Stimulated activated CD4-positive, alpha-beta T cell treated with anti-CD3 and anti-CD28 coated beads, Interleukin-2, amount 100 ng/mL, for 48 hours (primary cell): ENCODE measurements around the gene SPTB.

Experiments
- DNase-seq, 2 donors: peaks; one replicate each; pipeline ENCODE4 v3.0.0-alpha.2; 2020

The SPTB gene

GRCh38 chr14:64784006-64784405 is 95.7 kb downstream of the SPTB start:
- DNase-seq, result no peak

- no peak for DNase-seq
Observed at GRCh38 chr14:64782196-64782595, 97.5 kb downstream of the SPTB start.

- no peak for DNase-seq
Observed at GRCh38 chr14:64779472-64779871, 100.2 kb downstream of the SPTB start.

GRCh38 chr14:64778104-64778754 is 101.5 kb downstream of the SPTB start:
- no peak for DNase-seq

GRCh38 chr14:64777461-64777860 is 102.2 kb downstream of the SPTB start:
- DNase-seq, result no peak

- no peak for DNase-seq
Observed at GRCh38 chr14:64775081-64775777, 104.5 kb downstream of the SPTB start.

GRCh38 chr14:64774272-64774671 is 105.4 kb downstream of the SPTB start:
- DNase-seq, result no peak

GRCh38 chr14:64773577-64773976 is 106.1 kb downstream of the SPTB start:
- DNase-seq, result no peak

GRCh38 chr14:64773046-64773445 is 106.7 kb downstream of the SPTB start:
- no peak for DNase-seq

GRCh38 chr14:64772397-64772950 is 107.2 kb downstream of the SPTB start:
- DNase-seq, result no peak

GRCh38 chr14:64771161-64771560 is 108.5 kb downstream of the SPTB start:
- DNase-seq, result no peak

- DNase-seq, result no peak
Observed at GRCh38 chr14:64770751-64771150, 109.0 kb downstream of the SPTB start.

GRCh38 chr14:64769096-64770020 is 110.3 kb downstream of the SPTB start:
- no peak for DNase-seq

- no peak for DNase-seq
Observed at GRCh38 chr14:64768401-64769095, 111.2 kb downstream of the SPTB start.

- no peak for DNase-seq
Observed at GRCh38 chr14:64767215-64767964, 112.3 kb downstream of the SPTB start.

GRCh38 chr14:64766430-64767151 is 113.1 kb downstream of the SPTB start:
- DNase-seq, result no peak

GRCh38 chr14:64765740-64766302 is 113.9 kb downstream of the SPTB start:
- no peak for DNase-seq

GRCh38 chr14:64764641-64765520 is 114.8 kb downstream of the SPTB start:
- peak; percentile 68 to 70 for DNase-seq

GRCh38 chr14:64763801-64764621 is 115.7 kb downstream of the SPTB start:
- no peak for DNase-seq
